PC-9 (cell line): ENCODE data around the gene HOXC9.

ENCODE experiments used
- CTCF ChIP-seq: fragments of 200-600 bp; sonication (generic); conservative IDR thresholded peaks from 2 replicates; pipeline ENCODE4 v1.6.1; 2017; ENCODE audit warnings: mixed run types, antibody characterized with exemption, mild to moderate bottlenecking, moderate library complexity
- EZH2 ChIP-seq: fragments of 200-600 bp; sonication (generic); IDR thresholded peaks from 2 replicates; pipeline ENCODE4 v1.8.0; 2017; ENCODE audit warnings: antibody characterized with exemption, low read depth

GRCh38 chr12:54042970-54043853 lies 43.3 kb downstream of the HOXC9 start:
- TF ChIP-seq CTCF (no peak), EZH2 (no peak)
